GM12891 (cell line): ENCODE data around the gene KREMEN1.

Experiments used
- PAX5 ChIP-seq: IDR thresholded peaks from 2 replicates; pipeline ENCODE4 v1.6.1; 2011; ENCODE audit warnings: low read length, moderate library complexity, mild to moderate bottlenecking; ENCODE audit not compliant: insufficient read depth, severe bottlenecking
- POLR2A ChIP-seq: IDR thresholded peaks from 2 replicates; pipeline ENCODE4 v1.6.1; 2011; ENCODE audit warnings: low read depth, low read length, control low read depth
- POLR2AphosphoS5 ChIP-seq: IDR thresholded peaks from 2 replicates; pipeline ENCODE4 v1.6.1; 2011; ENCODE audit warnings: low read depth, low read length, control low read depth
- TAF1 ChIP-seq: IDR thresholded peaks from 2 replicates; pipeline ENCODE4 v1.6.1; 2011; ENCODE audit warnings: low read depth, low read length, control low read depth

- no peak for TF ChIP-seq TAF1
- no peak for TF ChIP-seq POLR2AphosphoS5
- TF ChIP-seq POLR2A, result no peak
- no peak for TF ChIP-seq PAX5
These were observed 25.5 kb downstream of the KREMEN1 start for GRCh38 chr22:29098296-29098695.
